Panc1 (cell line): ENCODE measurements around the gene CFAP298.

Experiments used
- POLR2AphosphoS5 ChIP-seq: IDR thresholded peaks from 2 replicates; pipeline ENCODE4 v1.6.1; 2012; ENCODE audit warnings: mild to moderate bottlenecking, low read depth, low read length, moderate library complexity
- REST ChIP-seq, 2 experiments: IDR thresholded peaks; 2 replicates each; pipeline ENCODE4 v1.6.1; 2011 to 2012; ENCODE audit warnings: low read depth in 2 of 2, control low read depth in 1 of 2, low read length in 1 of 2, mild to moderate bottlenecking in 1 of 2, moderate library complexity in 1 of 2; ENCODE audit not compliant: insufficient read depth in 1 of 2
- SIN3A ChIP-seq: IDR thresholded peaks from 2 replicates; pipeline ENCODE4 v1.6.1; 2012; ENCODE audit warnings: low read depth, mild to moderate bottlenecking, low read length, moderate library complexity, borderline replicate concordance; ENCODE audit not compliant: insufficient read depth
- TCF7L2 ChIP-seq: IDR thresholded peaks from 2 replicates; pipeline ENCODE4 v1.6.1; 2011; ENCODE audit warnings: mild to moderate bottlenecking, low read depth, low read length, inconsistent platforms
- TF ChIP-seq, protein P1 (sequence below): fragments of 450-650 bp; IDR thresholded peaks from 2 replicates; pipeline ENCODE4 v1.5.1; 2017; ENCODE audit warnings: mild to moderate bottlenecking

- TF ChIP-seq, protein P1, sequence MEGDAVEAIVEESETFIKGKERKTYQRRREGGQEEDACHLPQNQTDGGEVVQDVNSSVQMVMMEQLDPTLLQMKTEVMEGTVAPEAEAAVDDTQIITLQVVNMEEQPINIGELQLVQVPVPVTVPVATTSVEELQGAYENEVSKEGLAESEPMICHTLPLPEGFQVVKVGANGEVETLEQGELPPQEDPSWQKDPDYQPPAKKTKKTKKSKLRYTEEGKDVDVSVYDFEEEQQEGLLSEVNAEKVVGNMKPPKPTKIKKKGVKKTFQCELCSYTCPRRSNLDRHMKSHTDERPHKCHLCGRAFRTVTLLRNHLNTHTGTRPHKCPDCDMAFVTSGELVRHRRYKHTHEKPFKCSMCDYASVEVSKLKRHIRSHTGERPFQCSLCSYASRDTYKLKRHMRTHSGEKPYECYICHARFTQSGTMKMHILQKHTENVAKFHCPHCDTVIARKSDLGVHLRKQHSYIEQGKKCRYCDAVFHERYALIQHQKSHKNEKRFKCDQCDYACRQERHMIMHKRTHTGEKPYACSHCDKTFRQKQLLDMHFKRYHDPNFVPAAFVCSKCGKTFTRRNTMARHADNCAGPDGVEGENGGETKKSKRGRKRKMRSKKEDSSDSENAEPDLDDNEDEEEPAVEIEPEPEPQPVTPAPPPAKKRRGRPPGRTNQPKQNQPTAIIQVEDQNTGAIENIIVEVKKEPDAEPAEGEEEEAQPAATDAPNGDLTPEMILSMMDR: no peak
- TF ChIP-seq REST (IDR thresholded peaks at IDR 0.05; ENCODE audit: insufficient read depth in 1 of 2, low read depth in 2 of 2, low read length in 1 of 2) (no peak), POLR2AphosphoS5 (no peak), TCF7L2 (no peak), SIN3A (no peak)
Observed at GRCh38 chr21:32645261-32646182, 33.3 kb upstream of the CFAP298 start.
